ENCODE results near the gene TMEM141.

DNA sequence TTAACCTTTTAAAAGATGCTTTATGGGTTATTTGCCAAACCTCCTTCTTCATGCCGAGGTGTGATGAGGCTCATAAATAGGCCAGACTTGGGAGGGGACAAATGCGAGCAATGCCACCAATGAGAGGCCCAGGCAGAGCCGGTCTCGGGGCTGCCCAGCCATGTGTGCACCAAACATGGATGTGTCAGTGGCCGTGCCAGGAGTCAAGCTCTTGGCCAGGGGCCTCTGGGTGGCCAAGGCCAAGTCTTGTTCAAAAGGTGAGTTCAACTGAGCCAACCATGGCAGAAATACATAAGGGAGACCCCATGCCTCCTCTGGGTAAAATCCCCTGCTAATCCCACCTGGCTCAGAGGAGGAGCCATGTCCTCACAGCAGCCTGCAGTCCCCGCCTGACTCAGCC lies 16.0 kb upstream of the TMEM141 start:
- no peak for TF ChIP-seq MYC (IDR thresholded peaks at IDR 0.05; ENCODE audit: low read depth, low read length)
- TF ChIP-seq, protein P1, sequence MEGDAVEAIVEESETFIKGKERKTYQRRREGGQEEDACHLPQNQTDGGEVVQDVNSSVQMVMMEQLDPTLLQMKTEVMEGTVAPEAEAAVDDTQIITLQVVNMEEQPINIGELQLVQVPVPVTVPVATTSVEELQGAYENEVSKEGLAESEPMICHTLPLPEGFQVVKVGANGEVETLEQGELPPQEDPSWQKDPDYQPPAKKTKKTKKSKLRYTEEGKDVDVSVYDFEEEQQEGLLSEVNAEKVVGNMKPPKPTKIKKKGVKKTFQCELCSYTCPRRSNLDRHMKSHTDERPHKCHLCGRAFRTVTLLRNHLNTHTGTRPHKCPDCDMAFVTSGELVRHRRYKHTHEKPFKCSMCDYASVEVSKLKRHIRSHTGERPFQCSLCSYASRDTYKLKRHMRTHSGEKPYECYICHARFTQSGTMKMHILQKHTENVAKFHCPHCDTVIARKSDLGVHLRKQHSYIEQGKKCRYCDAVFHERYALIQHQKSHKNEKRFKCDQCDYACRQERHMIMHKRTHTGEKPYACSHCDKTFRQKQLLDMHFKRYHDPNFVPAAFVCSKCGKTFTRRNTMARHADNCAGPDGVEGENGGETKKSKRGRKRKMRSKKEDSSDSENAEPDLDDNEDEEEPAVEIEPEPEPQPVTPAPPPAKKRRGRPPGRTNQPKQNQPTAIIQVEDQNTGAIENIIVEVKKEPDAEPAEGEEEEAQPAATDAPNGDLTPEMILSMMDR (IDR thresholded peaks at IDR 0.05; ENCODE audit: low read depth, low read length), result no peak

Measured in NB4 (cell line).